Gastrocnemius medialis (tissue), 4 donors: ENCODE results near the gene AMPH.
"Not testable (repeated sequence)": the region's sequence is repeated elsewhere in the genome, so short reads cannot be mapped to it uniquely, and the experiment has no call there.

Experiments
- POLR2A ChIP-seq, 2 donors: fragments of 450-650 bp; IDR thresholded peaks; one replicate each; pipeline ENCODE4 v1.6.1; 2017; ENCODE audit warnings: antibody characterized with exemption in 2 of 2, mild to moderate bottlenecking in 2 of 2, moderate library complexity in 2 of 2
- TF ChIP-seq, protein P1 (sequence below), 5 experiments: fragments of 450-650 bp in 3 of 5; fragments of 200-600 bp in 2 of 5; sonication (generic) in 2 of 5; IDR thresholded peaks in 4 of 5; conservative IDR thresholded peaks in 1 of 5; 1 replicate in 4 of 5; 2 replicates in 1 of 5; pipeline ENCODE4 v1.5.1; 2016 to 2019; ENCODE audit warnings: antibody characterized with exemption in 5 of 5, mild to moderate bottlenecking in 3 of 5, moderate library complexity in 3 of 5

- TF ChIP-seq, protein P1, sequence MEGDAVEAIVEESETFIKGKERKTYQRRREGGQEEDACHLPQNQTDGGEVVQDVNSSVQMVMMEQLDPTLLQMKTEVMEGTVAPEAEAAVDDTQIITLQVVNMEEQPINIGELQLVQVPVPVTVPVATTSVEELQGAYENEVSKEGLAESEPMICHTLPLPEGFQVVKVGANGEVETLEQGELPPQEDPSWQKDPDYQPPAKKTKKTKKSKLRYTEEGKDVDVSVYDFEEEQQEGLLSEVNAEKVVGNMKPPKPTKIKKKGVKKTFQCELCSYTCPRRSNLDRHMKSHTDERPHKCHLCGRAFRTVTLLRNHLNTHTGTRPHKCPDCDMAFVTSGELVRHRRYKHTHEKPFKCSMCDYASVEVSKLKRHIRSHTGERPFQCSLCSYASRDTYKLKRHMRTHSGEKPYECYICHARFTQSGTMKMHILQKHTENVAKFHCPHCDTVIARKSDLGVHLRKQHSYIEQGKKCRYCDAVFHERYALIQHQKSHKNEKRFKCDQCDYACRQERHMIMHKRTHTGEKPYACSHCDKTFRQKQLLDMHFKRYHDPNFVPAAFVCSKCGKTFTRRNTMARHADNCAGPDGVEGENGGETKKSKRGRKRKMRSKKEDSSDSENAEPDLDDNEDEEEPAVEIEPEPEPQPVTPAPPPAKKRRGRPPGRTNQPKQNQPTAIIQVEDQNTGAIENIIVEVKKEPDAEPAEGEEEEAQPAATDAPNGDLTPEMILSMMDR (IDR thresholded peaks at IDR 0.05 in 4 of 5, conservative IDR thresholded peaks at IDR 0.05 in 1 of 5), result not testable (repeated sequence)
- not testable (repeated sequence) for TF ChIP-seq POLR2A (IDR thresholded peaks at IDR 0.05)
Observed at GRCh38 chr7:38341172-38341705, 289.9 kb downstream of the AMPH start.
